K562 (cell line): Measurements from ENCODE around the gene RSPH3. TPM values are rescaled to one million over a fixed set of nuclear protein-coding genes. Genes with fewer than 3 reads are reported as not detected.

Experiments used
- CBX3 ChIP-seq, 2 experiments: IDR thresholded peaks; 1 replicate in 1 of 2; 2 replicates in 1 of 2; pipeline ENCODE4 v1.6.1; 2012; ENCODE audit warnings: inconsistent platforms in 2 of 2, low read length in 2 of 2, borderline replicate concordance in 1 of 2, control low read depth in 1 of 2
- CEBPZ ChIP-seq: fragments of 150-350 bp; IDR thresholded peaks from 2 replicates; pipeline ENCODE4 v1.6.1; 2014; ENCODE audit warnings: low read depth, mild to moderate bottlenecking, low read length, borderline replicate concordance
- CREB3 ChIP-seq: fragments of 450-650 bp; conservative IDR thresholded peaks from 2 replicates; pipeline ENCODE4 v1.6.1; 2016; ENCODE audit warnings: missing genetic modification characterization, low read depth, mild to moderate bottlenecking, missing compliant biosample characterization, moderate library complexity
- EWSR1 ChIP-seq: fragments of 450-650 bp; IDR thresholded peaks from 2 replicates; pipeline ENCODE4 v1.6.1; 2018; ENCODE audit warnings: borderline replicate concordance, mild to moderate bottlenecking, low read depth, moderate library complexity; ENCODE audit not compliant: partially characterized antibody
- EZH2 ChIP-seq: IDR thresholded peaks from 2 replicates; pipeline ENCODE4 v1.6.1; 2012; ENCODE audit warnings: low read depth, mild to moderate bottlenecking, inconsistent platforms, low read length, borderline replicate concordance
- ILK ChIP-seq: fragments of 450-650 bp; IDR thresholded peaks from 2 replicates; pipeline ENCODE4 v1.6.1; 2016; ENCODE audit warnings: missing genetic modification characterization, low read depth, mild to moderate bottlenecking, missing compliant biosample characterization, moderate library complexity, borderline replicate concordance
- MYC ChIP-seq, 2 experiments: fragments of 250-450 bp in 1 of 2; sonication (Bioruptor Pico) in 1 of 2; IDR thresholded peaks; 2 replicates each; pipeline versions ENCODE4 v1.5.1 to v1.6.1; 2012 to 2021; ENCODE audit warnings: low read depth in 2 of 2, borderline replicate concordance in 1 of 2, improper control_type of control experiment in 1 of 2, low read length in 1 of 2, mild to moderate bottlenecking in 1 of 2, moderate library complexity in 1 of 2
- PHB2 ChIP-seq: fragments of 450-650 bp; IDR thresholded peaks from 2 replicates; pipeline ENCODE4 v1.6.1; 2017; ENCODE audit warnings: low read depth
- TBL1XR1 ChIP-seq, 2 experiments: IDR thresholded peaks; 2 replicates each; pipeline ENCODE4 v1.6.1; 2012; ENCODE audit warnings: improper control_type of control experiment in 2 of 2, low read length in 2 of 2, mild to moderate bottlenecking in 1 of 2
- TFAP4 ChIP-seq: sonication (generic); formaldehyde crosslinking; IDR thresholded peaks from 2 replicates; pipeline ENCODE4 v1.8.0; 2022; ENCODE audit warnings: missing genetic modification reagents, mild to moderate bottlenecking, moderate library complexity, borderline replicate concordance
- ZBTB49 ChIP-seq: sonication (generic); formaldehyde crosslinking; IDR thresholded peaks from 2 replicates; pipeline ENCODE4 v1.8.0; 2022; ENCODE audit warnings: missing genetic modification reagents, mild to moderate bottlenecking, borderline replicate concordance
- ZBTB7A ChIP-seq: IDR thresholded peaks from 2 replicates; pipeline ENCODE4 v1.6.1; 2011; ENCODE audit warnings: low read depth, mild to moderate bottlenecking, low read length, moderate library complexity, borderline replicate concordance; ENCODE audit not compliant: control insufficient read depth
- ZBTB9 ChIP-seq: fragments of 450-650 bp; formaldehyde crosslinking; IDR thresholded peaks from 2 replicates; pipeline ENCODE4 v1.4.0; 2020; ENCODE audit warnings: mild to moderate bottlenecking, moderate library complexity
- ZNF212 ChIP-seq: fragments of 450-650 bp; formaldehyde crosslinking; IDR thresholded peaks from 2 replicates; pipeline ENCODE4 v1.4.0; 2020; ENCODE audit warnings: mild to moderate bottlenecking
- ZNF75A ChIP-seq: fragments of 450-650 bp; formaldehyde crosslinking; IDR thresholded peaks from 2 replicates; pipeline ENCODE4 v1.4.0; 2020; ENCODE audit warnings: mild to moderate bottlenecking
- ZNF785 ChIP-seq: fragments of 250-450 bp; sonication (Bioruptor Pico); IDR thresholded peaks from 2 replicates; pipeline ENCODE4 v1.4.0; 2020; ENCODE audit warnings: mild to moderate bottlenecking
- polyA plus RNA-seq, 8 experiments: library from polyadenylated mRNA; depleted of rRNA in 4 of 8; stranded (reverse) in 5 of 8; unstranded in 3 of 8; fragments of >200 nt; fragmentation: Nextera tagmentation in 2 of 8; fragmentation: Illumina TruSeq in 1 of 8; extraction: Ambion mirVana in 2 of 8; extraction: Trizol in 1 of 8; gene quantifications; 2 replicates each; pipeline versions ENCODE4 v1.2.1 to v1.2.3, GENCODE V29; 2011 to 2014; ENCODE audit warnings: inconsistent platforms in 1 of 8, missing spikeins in 1 of 8
- total RNA-seq, 7 experiments: library from RNA; depleted of rRNA in 6 of 7; stranded (reverse); fragments of >200 nt in 6 of 7; fragmentation: Illumina TruSeq in 2 of 7; extraction: Trizol in 2 of 7; gene quantifications; 2 replicates each; pipeline versions ENCODE4 v1.2.1 to v1.2.3, GENCODE V29; 2011 to 2021; ENCODE audit warnings: low replicate concordance in 1 of 7

RSPH3 gene
- total and polyA plus RNA-seq, 9 of the 15 experiments (the other 6 are each of a cell fraction or from before 2014, with no cell fraction given): 0.52 to 2.9 (median 1.5) TPM

GRCh38 chr6:158999666-159000403 is at the start of gene RSPH3 (continued):
- TF ChIP-seq TFAP4 (CRISPR knock-in tag) (peak; percentile 98), PHB2 (no peak), CREB3 (peak; percentile 42; the same call in 1 of the 2 replicates), EWSR1 (no peak), ZBTB9 (CRISPR knock-in tag) (peak; percentile 86), ZNF785 (no peak), CEBPZ (no peak), ILK (tag) (no peak), ZNF75A (CRISPR knock-in tag) (no peak; the same call in 1 of the 2 replicates), ZBTB49 (CRISPR knock-in tag) (no peak), TBL1XR1 (IDR thresholded peaks at IDR 0.05; ENCODE audit: low read length in 2 of 2) (no peak; a peak in 2 of 4 replicates), ZNF212 (CRISPR knock-in tag) (no peak), CBX3 (IDR thresholded peaks at IDR 0.05; ENCODE audit: borderline replicate concordance in 1 of 2, low read length in 2 of 2) (peak in 1 of 2 experiments; percentile 72; a peak in 1 of 3 replicates), EZH2 (no peak), ZBTB7A (no peak; the same call in 1 of the 2 replicates), MYC (IDR thresholded peaks at IDR 0.05; ENCODE audit: low read depth, low read length) (peak; percentile 99), MYC (CRISPR knock-in tag; IDR thresholded peaks at IDR 0.05; ENCODE audit: borderline replicate concordance, low read depth) (peak; percentile 96)
